GM21825 (cell line): Measurements from ENCODE around the gene AVL9.
"Not testable (repeated sequence)": the region's sequence is repeated elsewhere in the genome, so short reads cannot be mapped to it uniquely, and the experiment has no call there.

Experiments used
- ATAC-seq: cut with Tn5 transposase; IDR thresholded peaks from one replicate; pipeline ENCODE4 v1.9.1; 2021; ENCODE audit warnings: mild to moderate bottlenecking, moderate library complexity; ENCODE audit not compliant: unreplicated experiment

The AVL9 gene

GRCh38 chr7:32586291-32587221 is 91.3 kb downstream of the AVL9 start:
- no peak for ATAC-seq

GRCh38 chr7:32587411-32587948 is 92.2 kb downstream of the AVL9 start:
- ATAC-seq: no peak

- peak; percentile 68 for ATAC-seq
Observed at GRCh38 chr7:32588657-32589056, 93.4 kb downstream of the AVL9 start.

GRCh38 chr7:32591938-32592337 is 96.6 kb downstream of the AVL9 start:
- no peak for ATAC-seq

DNA sequence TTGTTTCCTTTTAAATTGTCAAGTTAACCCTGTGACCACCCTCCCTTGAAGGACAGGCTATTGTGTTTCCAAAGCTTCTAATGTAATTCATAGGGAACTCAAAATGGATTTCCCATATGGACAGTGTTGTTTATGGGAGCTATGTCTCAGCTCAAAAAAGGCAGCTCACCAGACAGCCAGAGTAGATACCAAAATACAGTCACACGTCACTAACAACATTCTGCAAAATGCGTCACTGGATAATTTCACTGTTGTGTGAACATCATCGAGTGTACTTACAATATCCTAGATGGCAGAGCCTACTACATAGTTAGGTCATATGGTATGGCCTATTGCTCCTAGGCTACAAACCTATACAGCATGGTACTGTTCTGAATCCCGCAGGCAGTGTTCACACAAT is 97.4 kb downstream of the AVL9 start:
- ATAC-seq: no peak

- no peak for ATAC-seq
Observed at GRCh38 chr7:32594965-32595490, 99.7 kb downstream of the AVL9 start.

DNA sequence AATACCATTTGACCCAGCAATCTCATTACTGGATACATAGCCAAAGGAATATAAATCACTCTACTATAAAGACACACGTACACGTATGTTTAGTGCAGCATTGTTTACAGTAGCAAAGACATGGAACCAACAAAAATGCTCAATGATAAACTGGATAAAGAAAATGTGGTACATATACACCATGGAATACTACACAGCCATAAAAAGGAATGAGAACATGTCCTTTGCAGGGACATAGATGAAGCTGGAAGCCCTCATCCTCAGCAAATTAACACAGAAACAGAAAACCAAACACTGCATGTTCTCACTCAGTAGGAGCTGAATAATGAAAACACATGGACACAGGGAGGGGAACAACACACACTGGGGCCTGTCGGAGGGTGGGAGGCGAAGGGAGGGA is 105.9 kb downstream of the AVL9 start:
- ATAC-seq: not testable (repeated sequence)

GRCh38 chr7:32602470-32602869 is 107.2 kb downstream of the AVL9 start:
- ATAC-seq: no peak

DNA sequence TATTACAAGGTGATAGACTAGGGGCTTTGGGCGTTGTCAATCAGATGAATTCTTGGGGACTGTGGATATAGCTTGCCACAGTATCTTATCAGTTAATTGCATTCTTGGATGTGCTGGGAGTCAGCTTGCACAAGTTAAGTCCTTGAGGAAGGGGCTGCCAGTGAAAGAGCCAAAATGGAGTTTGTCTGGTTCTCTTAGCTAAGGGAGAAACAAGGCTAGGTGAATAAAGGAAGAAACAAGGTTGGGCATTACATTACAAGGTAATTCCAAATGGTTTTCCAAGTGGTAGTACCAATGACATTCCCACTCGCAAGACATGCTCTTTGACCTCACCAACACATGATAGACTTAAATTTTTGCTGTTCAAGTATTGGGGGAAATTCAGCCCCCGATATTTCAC is 108.2 kb downstream of the AVL9 start:
- ATAC-seq: not testable (repeated sequence)

GRCh38 chr7:32604047-32604446 is 108.8 kb downstream of the AVL9 start:
- not testable (repeated sequence) for ATAC-seq

GRCh38 chr7:32605032-32605431 is 109.7 kb downstream of the AVL9 start:
- ATAC-seq: no peak

DNA sequence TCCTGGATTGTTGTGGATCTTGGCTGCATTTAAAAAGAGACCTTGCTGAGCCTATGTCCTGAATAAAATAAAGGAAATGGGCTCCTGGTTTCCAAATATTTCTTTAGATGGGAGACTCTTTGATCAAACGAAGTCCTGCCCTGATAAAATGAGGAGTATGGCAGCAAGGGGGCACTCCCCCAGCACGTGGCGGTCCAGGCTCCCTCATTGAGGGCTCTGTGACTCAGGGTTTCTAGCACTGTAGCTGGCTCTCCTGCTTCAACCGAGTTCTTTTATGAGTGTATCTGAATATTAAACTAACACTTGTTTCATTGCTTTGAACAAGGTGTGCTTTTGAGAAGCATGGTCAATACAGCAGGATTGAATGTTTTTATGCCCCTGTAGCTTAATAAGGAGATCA is 114.2 kb downstream of the AVL9 start:
- no peak for ATAC-seq

DNA sequence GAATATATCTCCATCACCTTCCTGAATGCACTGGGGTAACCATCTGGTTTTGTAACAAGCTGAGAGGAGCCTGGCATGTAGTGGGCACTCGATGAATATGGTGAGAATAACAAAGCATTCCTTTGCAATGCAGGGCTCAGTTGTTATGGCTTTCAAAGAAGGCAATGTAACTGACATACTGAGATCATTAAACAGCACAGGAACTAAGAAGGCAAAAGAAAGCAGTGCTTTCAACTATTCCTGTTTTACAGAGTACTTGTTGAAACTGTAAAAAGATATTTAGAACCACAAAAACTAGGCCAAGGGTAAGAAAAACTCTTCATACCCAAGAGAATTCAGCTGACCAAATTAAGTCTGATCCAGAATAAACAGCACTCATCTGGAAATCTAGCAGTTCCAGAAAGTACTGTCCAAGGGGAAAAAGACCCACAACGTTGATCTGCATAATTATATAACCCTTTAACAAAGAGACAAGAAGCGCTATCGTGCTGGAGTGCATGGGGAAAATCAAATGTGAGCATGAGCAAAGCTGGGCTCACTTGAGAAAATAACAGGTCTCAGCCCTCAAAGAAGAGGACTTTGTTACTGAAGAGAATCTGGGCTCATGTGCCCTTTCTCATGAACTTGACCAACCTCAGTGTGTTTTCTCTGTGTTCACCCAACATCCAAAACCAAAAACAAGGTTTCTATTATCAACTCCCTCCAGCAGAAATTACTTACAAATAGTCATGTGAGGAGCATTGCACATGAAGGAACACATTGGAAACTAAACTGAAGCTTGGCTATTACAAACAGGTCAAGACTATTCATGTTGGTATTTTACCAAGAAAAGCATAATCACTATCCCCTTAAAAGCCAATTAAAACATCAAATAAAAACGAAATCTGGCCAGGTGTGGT is 116.2 kb downstream of the AVL9 start:
- no peak for ATAC-seq

DNA sequence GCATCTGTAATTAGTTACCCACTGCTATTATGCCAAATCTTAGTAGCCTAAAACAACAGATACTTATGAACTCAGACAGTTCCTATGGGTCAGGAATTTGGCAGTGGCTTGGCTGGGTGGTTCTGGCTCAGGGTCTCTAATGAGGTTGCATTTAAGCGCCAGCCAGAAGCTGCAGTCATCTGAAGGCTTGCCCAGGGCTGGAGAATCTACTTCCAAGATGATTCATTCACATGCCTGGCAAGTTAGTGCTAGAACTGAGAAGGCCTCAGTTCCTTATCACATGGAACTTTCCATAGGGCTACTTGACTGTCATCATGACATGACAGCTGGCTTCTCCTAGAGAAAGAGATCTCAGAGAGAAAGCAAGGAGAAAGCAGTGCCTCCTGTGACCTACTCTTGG is 121.3 kb downstream of the AVL9 start:
- no peak for ATAC-seq

GRCh38 chr7:32618470-32618869 is 123.2 kb downstream of the AVL9 start:
- no peak for ATAC-seq

DNA sequence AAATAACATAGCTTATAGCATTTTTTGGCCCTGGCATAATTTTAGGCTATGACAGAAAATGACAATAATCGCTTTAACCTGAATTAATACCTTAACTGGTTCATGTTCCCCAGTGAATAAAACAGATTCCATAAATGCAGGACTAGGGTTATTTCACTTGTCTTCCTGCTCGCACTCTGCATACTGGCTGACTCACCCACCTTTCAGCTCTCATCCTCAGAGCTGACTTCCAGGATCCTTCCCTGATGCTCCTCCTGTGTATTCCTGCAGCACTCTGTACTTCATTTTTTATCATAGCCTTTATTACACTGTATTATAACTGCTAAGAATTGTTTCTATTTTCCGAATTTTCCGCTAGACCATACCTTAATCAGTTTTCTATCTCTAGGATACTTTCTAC is 123.7 kb downstream of the AVL9 start:
- no peak for ATAC-seq

DNA sequence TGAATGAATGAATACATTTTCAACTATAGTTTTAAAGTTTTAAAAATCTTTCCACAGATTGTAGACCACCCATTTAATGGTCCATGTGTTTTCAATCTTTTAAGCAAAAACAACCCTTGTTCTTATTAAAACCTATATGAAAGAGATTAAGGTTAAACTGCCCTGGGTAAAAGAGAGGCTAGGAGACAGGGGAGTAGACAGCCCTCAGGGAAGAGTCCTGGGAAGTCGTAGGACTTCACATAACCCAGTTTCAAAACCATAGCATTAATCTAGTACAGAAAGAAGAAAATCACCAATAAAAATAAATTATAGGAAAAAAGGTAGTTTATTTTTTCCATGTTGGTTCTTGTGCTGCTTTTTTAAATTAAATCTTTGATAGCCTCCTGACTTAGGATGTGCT is 124.1 kb downstream of the AVL9 start:
- ATAC-seq: not testable (repeated sequence)

GRCh38 chr7:32631021-32631420 is 135.7 kb downstream of the AVL9 start:
- ATAC-seq: no peak

DNA sequence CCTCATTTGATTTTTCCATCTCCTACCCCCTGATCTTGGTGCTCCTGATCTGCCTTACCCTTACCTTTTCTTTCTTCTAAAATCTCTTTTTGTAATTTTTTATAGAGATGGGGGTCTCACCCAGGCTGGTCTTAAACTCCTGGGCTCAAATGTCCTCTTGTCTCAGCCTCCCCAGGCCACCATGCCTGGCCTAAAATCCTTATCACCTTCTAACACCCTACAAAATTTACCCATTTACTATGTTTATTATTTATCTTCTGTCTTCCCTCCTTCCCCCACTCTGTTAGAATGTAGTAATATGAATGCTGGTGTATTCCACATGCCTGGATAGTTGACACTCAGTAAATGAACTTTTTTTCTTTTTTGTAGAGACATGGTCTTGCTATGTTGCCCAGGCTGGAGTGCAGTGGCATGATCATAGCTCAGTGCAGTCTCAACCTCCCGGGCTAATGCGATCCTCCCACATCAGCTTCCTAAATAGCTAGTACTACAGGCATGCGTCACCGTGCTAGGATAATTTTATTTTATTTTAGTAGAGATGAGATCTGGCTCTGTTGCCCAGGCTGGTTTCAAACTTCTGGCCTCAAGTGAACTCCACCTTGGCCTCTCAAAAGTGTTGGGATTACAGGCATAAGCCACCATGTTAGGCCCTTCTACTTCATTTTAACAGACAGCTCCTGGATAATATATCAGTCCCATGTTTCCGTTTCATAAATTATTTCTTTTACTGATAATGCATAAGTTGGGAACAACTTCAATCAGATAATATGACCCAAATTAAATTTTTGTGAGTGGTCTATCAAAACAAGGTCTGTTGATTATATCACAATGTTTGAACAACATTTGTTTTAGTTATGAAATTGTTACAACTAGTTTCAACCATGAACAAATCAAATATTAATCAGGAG is 136.6 kb downstream of the AVL9 start:
- not testable (repeated sequence) for ATAC-seq

DNA sequence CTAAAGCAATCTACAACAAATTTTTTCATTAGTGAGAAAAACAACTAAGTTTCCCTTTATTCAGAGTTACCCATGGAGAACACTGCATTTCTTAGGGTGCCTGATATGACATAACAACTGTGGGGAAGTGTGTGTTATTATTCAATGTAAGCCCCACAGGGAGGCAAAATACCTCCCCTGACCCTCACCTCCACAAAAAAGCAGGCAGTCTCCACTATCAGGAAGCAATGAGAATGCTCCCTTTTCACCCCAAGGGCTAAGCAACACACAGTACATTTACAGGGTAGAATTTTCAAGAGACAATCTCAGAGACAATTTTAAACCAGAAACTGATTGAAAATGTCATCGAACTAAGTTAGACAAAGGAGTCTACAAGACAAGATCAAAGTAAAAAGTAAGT is 138.2 kb downstream of the AVL9 start:
- ATAC-seq: not testable (repeated sequence)
